HepG2 (cell line): Measurements from ENCODE around the gene SYNJ2. TPM values are rescaled to one million over a fixed set of nuclear protein-coding genes. Genes with fewer than 3 reads are reported as not detected.

Source experiments
- ATF7-NPFF ChIP-seq: sonication (generic); formaldehyde crosslinking; IDR thresholded peaks from 2 replicates; pipeline ENCODE4 v1.8.1; 2023; ENCODE audit warnings: mild to moderate bottlenecking, low read depth, missing genetic modification reagents, moderate library complexity
- BCL3 ChIP-seq: sonication (generic); formaldehyde crosslinking; IDR thresholded peaks from 2 replicates; pipeline ENCODE4 v1.5.1; 2020; ENCODE audit warnings: mild to moderate bottlenecking, missing genetic modification reagents, moderate library complexity
- BORCS8-MEF2B ChIP-seq: sonication (generic); formaldehyde crosslinking; IDR thresholded peaks from 2 replicates; pipeline ENCODE4 v1.8.0; 2022; ENCODE audit warnings: mild to moderate bottlenecking, missing genetic modification reagents
- DR1 ChIP-seq: sonication (generic); formaldehyde crosslinking; IDR thresholded peaks from 2 replicates; pipeline ENCODE4 v1.8.0; 2021; ENCODE audit warnings: mild to moderate bottlenecking, missing genetic modification reagents, inconsistent platforms
- FLYWCH1 ChIP-seq: sonication (generic); formaldehyde crosslinking; IDR thresholded peaks from 2 replicates; pipeline ENCODE4 v1.8.1; 2023; ENCODE audit warnings: mild to moderate bottlenecking, missing genetic modification reagents
- HMGA1 ChIP-seq: sonication (generic); formaldehyde crosslinking; conservative IDR thresholded peaks from 2 replicates; pipeline ENCODE4 v1.4.0; 2020; ENCODE audit warnings: missing genetic modification reagents
- IRF2 ChIP-seq: IDR thresholded peaks from 2 replicates; pipeline ENCODE4 v1.6.1; 2018; ENCODE audit warnings: missing genetic modification reagents, missing compliant biosample characterization
- MED1 ChIP-seq: sonication (generic); formaldehyde crosslinking; IDR thresholded peaks from 2 replicates; pipeline ENCODE4 v1.4.0; 2020; ENCODE audit warnings: missing genetic modification reagents
- NBN ChIP-seq: fragments of 450-650 bp; conservative IDR thresholded peaks from 2 replicates; pipeline ENCODE4 v1.6.1; 2017
- NR3C1 ChIP-seq: sonication (generic); formaldehyde crosslinking; IDR thresholded peaks from 2 replicates; pipeline ENCODE4 v1.4.0; 2020; ENCODE audit warnings: missing genetic modification reagents
- NRL ChIP-seq: sonication (generic); formaldehyde crosslinking; IDR thresholded peaks from 2 replicates; pipeline ENCODE4 v1.5.0; 2020; ENCODE audit warnings: missing genetic modification reagents, mild to moderate bottlenecking, moderate library complexity, borderline replicate concordance
- PHF21A ChIP-seq: sonication (generic); formaldehyde crosslinking; IDR thresholded peaks from 2 replicates; pipeline ENCODE4 v1.5.0; 2020; ENCODE audit warnings: mild to moderate bottlenecking, missing genetic modification reagents
- PITX1 ChIP-seq: sonication (generic); formaldehyde crosslinking; IDR thresholded peaks from 2 replicates; pipeline ENCODE4 v1.5.1; 2020; ENCODE audit warnings: mild to moderate bottlenecking, missing genetic modification reagents
- POLR2A ChIP-seq, 2 experiments: IDR thresholded peaks; 2 replicates each; pipeline ENCODE4 v1.6.1; 2011; ENCODE audit warnings: low read depth in 2 of 2, low read length in 2 of 2, mild to moderate bottlenecking in 1 of 2, moderate library complexity in 1 of 2; ENCODE audit not compliant: insufficient read depth in 1 of 2
- RFX5 ChIP-seq: IDR thresholded peaks from 2 replicates; pipeline ENCODE4 v1.6.1; 2011; ENCODE audit warnings: low read depth, low read length, improper control_type of control experiment
- SMARCE1 ChIP-seq: fragments of 450-650 bp; IDR thresholded peaks from 2 replicates; pipeline ENCODE4 v1.6.1; 2017; ENCODE audit warnings: borderline replicate concordance
- TARDBP ChIP-seq: sonication (generic); formaldehyde crosslinking; IDR thresholded peaks from 2 replicates; pipeline ENCODE4 v1.8.0; 2022; ENCODE audit warnings: mild to moderate bottlenecking, missing genetic modification reagents
- TFAP4 ChIP-seq: sonication (generic); IDR thresholded peaks from 2 replicates; pipeline ENCODE4 v1.6.1; 2016; ENCODE audit warnings: low read depth, borderline replicate concordance
- ZNF136 ChIP-seq: sonication (generic); formaldehyde crosslinking; IDR thresholded peaks from 2 replicates; pipeline ENCODE4 v1.8.1; 2022; ENCODE audit warnings: low read depth, mild to moderate bottlenecking, moderate library complexity, missing genetic modification reagents
- ZNF224 ChIP-seq: sonication (generic); formaldehyde crosslinking; IDR thresholded peaks from 2 replicates; pipeline ENCODE4 v1.5.0; 2020; ENCODE audit warnings: mild to moderate bottlenecking, missing genetic modification reagents
- ZNF598 ChIP-seq: sonication (generic); formaldehyde crosslinking; IDR thresholded peaks from 2 replicates; pipeline ENCODE4 v1.5.1; 2020; ENCODE audit warnings: mild to moderate bottlenecking, missing genetic modification reagents, borderline replicate concordance
- ZNF629 ChIP-seq: sonication (generic); formaldehyde crosslinking; conservative IDR thresholded peaks from 2 replicates; pipeline ENCODE4 v1.5.0; 2020; ENCODE audit warnings: missing genetic modification reagents
- ZNF850 ChIP-seq: sonication (generic); formaldehyde crosslinking; conservative IDR thresholded peaks from 2 replicates; pipeline ENCODE4 v1.9.0; 2021; ENCODE audit warnings: mild to moderate bottlenecking, missing genetic modification reagents
- polyA plus RNA-seq, 8 experiments: library from polyadenylated mRNA; depleted of rRNA in 3 of 8; stranded (reverse) in 7 of 8; unstranded in 1 of 8; fragments of >200 nt; fragmentation: Illumina TruSeq in 4 of 8; extraction: Trizol in 4 of 8; gene quantifications; 2 replicates each; pipeline versions ENCODE4 v1.2.1 to v1.2.3, GENCODE V29; 2011 to 2016; ENCODE audit warnings: low read depth in 4 of 8, missing spikeins in 1 of 8, mixed read lengths in 1 of 8; ENCODE audit not compliant: insufficient read depth in 1 of 8
- total RNA-seq, 5 experiments: library from RNA; depleted of rRNA; stranded (reverse); fragments of >200 nt; fragmentation: Illumina TruSeq; extraction: Trizol; gene quantifications; 2 replicates each; pipeline ENCODE4 v1.2.3, GENCODE V29; 2016; ENCODE audit warnings: low read depth in 1 of 5
- TF ChIP-seq, protein P1 (sequence below): sonication (generic); formaldehyde crosslinking; IDR thresholded peaks from 2 replicates; pipeline ENCODE4 v1.8.0; 2022; ENCODE audit warnings: missing genetic modification reagents, mild to moderate bottlenecking, moderate library complexity, borderline replicate concordance
- TF ChIP-seq, protein P2 (sequence below): sonication (generic); formaldehyde crosslinking; IDR thresholded peaks from 2 replicates; pipeline ENCODE4 v1.5.0; 2020; ENCODE audit warnings: missing genetic modification reagents

The SYNJ2 gene
- total and polyA plus RNA-seq, 2 of the 13 experiments (the other 11 are each of a cell fraction or from before 2014, with no cell fraction given), result 39.1 to 57.6 TPM

DNA sequence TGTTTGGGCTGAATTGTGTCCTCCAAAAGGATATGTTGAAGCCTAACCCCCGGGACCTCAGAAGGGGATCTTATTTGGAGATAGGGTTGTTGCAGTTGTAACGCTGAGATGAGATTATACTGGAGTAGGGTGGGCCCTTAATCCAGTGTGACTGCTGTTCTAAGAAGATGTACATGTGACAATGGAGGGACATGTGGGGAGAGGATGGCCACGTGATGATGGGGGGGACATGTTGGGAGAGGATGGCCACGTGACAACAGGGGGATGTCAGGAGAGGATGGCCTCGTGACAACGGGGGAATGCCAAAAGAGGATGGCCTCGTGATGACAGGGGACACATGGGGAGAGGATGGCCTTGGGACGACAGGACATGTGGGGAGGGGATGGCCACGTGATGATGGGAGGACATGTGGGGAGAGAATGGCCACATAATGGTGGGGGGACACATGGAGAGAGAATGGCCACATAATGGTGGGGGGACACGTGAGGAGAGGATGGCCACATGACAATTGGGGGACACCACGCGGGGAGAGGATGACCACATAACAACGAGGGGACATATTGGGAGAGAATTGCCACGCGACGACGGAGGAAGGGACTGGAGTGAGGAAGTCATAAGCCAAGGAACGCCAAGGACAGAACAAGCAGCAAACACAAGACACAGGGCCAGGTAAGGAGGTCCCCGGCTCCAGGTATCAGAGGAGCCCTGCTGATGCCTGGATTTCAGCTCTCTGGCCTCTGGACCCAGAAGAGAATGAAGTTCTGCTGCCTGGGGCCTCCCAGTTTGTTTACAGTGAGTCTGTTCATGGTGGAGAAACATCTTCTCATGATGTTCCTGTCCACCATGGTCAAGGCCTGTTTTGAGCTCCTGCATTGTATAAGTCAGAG lies 29.2 kb downstream of the SYNJ2 start (continued):
- no peak for TF ChIP-seq SMARCE1
- TF ChIP-seq IRF2 (CRISPR knock-in tag), result no peak
- TF ChIP-seq ATF7-NPFF (CRISPR knock-in tag), result peak; percentile 71; the same call in 1 of the 2 replicates
- peak; percentile 97 for TF ChIP-seq NRL (CRISPR knock-in tag)
- no peak for TF ChIP-seq PHF21A
- TF ChIP-seq ZNF850 (CRISPR knock-in tag), result 0 out of 2 replicates have a peak, but pooled peaks have one; percentile 15
- TF ChIP-seq HMGA1, result no peak
- TF ChIP-seq TARDBP, result no peak; the same call in 1 of the 2 replicates
- no peak for TF ChIP-seq NBN
- TF ChIP-seq BORCS8-MEF2B (CRISPR knock-in tag), result peak; percentile 69; the same call in 1 of the 2 replicates
- TF ChIP-seq TFAP4, result no peak
- no peak for TF ChIP-seq FLYWCH1 (CRISPR knock-in tag)
- peak; percentile 67 to 68 for TF ChIP-seq POLR2A (IDR thresholded peaks at IDR 0.05; ENCODE audit: insufficient read depth in 1 of 2, low read depth in 2 of 2, low read length in 2 of 2)
- TF ChIP-seq PITX1, result no peak
- no peak for TF ChIP-seq NR3C1
- TF ChIP-seq DR1, result no peak
- peak; percentile 94 for TF ChIP-seq BCL3 (CRISPR knock-in tag)
- TF ChIP-seq ZNF136 (CRISPR knock-in tag), result 0 out of 2 replicates have a peak, but pooled peaks have one; percentile 26
- TF ChIP-seq ZNF629 (CRISPR knock-in tag), result no peak
- TF ChIP-seq ZNF598, result peak; percentile 64
- TF ChIP-seq, protein P1, sequence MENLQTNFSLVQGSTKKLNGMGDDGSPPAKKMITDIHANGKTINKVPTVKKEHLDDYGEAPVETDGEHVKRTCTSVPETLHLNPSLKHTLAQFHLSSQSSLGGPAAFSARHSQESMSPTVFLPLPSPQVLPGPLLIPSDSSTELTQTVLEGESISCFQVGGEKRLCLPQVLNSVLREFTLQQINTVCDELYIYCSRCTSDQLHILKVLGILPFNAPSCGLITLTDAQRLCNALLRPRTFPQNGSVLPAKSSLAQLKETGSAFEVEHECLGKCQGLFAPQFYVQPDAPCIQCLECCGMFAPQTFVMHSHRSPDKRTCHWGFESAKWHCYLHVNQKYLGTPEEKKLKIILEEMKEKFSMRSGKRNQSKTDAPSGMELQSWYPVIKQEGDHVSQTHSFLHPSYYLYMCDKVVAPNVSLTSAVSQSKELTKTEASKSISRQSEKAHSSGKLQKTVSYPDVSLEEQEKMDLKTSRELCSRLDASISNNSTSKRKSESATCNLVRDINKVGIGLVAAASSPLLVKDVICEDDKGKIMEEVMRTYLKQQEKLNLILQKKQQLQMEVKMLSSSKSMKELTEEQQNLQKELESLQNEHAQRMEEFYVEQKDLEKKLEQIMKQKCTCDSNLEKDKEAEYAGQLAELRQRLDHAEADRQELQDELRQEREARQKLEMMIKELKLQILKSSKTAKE (CRISPR knock-in tag), result peak; percentile 73
- peak; percentile 68; the same call in 1 of the 2 replicates for TF ChIP-seq ZNF224
- TF ChIP-seq, protein P2, sequence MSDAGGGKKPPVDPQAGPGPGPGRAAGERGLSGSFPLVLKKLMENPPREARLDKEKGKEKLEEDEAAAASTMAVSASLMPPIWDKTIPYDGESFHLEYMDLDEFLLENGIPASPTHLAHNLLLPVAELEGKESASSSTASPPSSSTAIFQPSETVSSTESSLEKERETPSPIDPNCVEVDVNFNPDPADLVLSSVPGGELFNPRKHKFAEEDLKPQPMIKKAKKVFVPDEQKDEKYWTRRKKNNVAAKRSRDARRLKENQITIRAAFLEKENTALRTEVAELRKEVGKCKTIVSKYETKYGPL, result peak; percentile 78; the same call in 1 of the 2 replicates
- no peak for TF ChIP-seq MED1 (CRISPR knock-in tag)
- TF ChIP-seq RFX5, result peak; percentile 57; the same call in 1 of the 2 replicates
